Thymus (tissue), 11 donors: ENCODE results near the gene PDCD2L. TPM values are rescaled to one million over a fixed set of nuclear protein-coding genes. Genes with fewer than 3 reads are reported as not detected.
"Not testable (repeated sequence)": the region's sequence is repeated elsewhere in the genome, so short reads cannot be mapped to it uniquely, and the experiment has no call there.

ENCODE experiments used
- DNase-seq, 9 donors: peaks; one replicate each; pipeline ENCODE4 v3.0.0-alpha.2; 2013; ENCODE audit warnings: low spot score in 9 of 9, low read depth in 6 of 9, missing footprints in 1 of 9
- H3K27ac ChIP-seq, 2 donors: one replicate each; pipeline ENCODE4 v1.5.1; 2013; ENCODE audit warnings: control low read depth in 1 of 2, low read depth in 1 of 2, low read length in 1 of 2, mild to moderate bottlenecking in 1 of 2, moderate library complexity in 1 of 2
- H3K27me3 ChIP-seq, 2 donors: one replicate each; pipeline ENCODE4 v1.5.1; 2013; ENCODE audit warnings: low read length in 1 of 2; ENCODE audit not compliant: control insufficient read depth in 2 of 2, insufficient read depth in 1 of 2
- H3K36me3 ChIP-seq, 2 donors: one replicate each; pipeline ENCODE4 v1.5.1; 2013; ENCODE audit warnings: low read length in 1 of 2, mild to moderate bottlenecking in 1 of 2, moderate library complexity in 1 of 2; ENCODE audit not compliant: control insufficient read depth in 2 of 2, insufficient read depth in 2 of 2
- H3K4me1 ChIP-seq, 2 donors: one replicate each; pipeline ENCODE4 v1.5.1; 2013; ENCODE audit warnings: low read length in 2 of 2; ENCODE audit not compliant: control insufficient read depth in 2 of 2, insufficient read depth in 2 of 2
- H3K4me3 ChIP-seq, 2 donors: one replicate each; pipeline ENCODE4 v1.5.1; 2013; ENCODE audit warnings: low read length in 2 of 2, control low read depth in 1 of 2, mild to moderate bottlenecking in 1 of 2
- H3K9me3 ChIP-seq, 2 donors: one replicate each; pipeline ENCODE4 v1.5.1; 2013; ENCODE audit warnings: low read length in 1 of 2, mild to moderate bottlenecking in 1 of 2; ENCODE audit not compliant: control insufficient read depth in 2 of 2, insufficient read depth in 1 of 2
- WGBS: extraction: QIAGEN DNeasy Blood & Tissue Kit; methylation state at CpG from one replicate; pipeline ENCODE4 v1.1.7; 2013; 5-methylcytosine and 5-hydroxymethylcytosine counted together
- polyA plus RNA-seq: library from polyadenylated mRNA; stranded (reverse); fragments of 200-250 nt; gene quantifications from one replicate; pipeline ENCODE4 v1.2.3, GENCODE V29; 2013
- total RNA-seq: library from RNA; stranded (reverse); fragments of 120-200 nt; gene quantifications from one replicate; pipeline ENCODE4 v1.2.4, GENCODE V29; 2013
- donor health status: healthy.

PDCD2L gene
- total and polyA plus RNA-seq, 2 donors: 10.5 to 14.1 TPM

GRCh38 chr19:34383599-34383998 lies 20.6 kb upstream of the PDCD2L start:
- Histone ChIP-seq H3K9me3 (no peaks in the 10 kb centered on the region), H3K27ac (no peak overlapping the region), H3K27me3 (no peaks in the 10 kb centered on the region), H3K36me3 (peaks cover 59 to 75% of the 10 kb centered on the region in 2 donors), H3K4me1 (no peaks in the 10 kb centered on the region), H3K4me3 (no peak overlapping the region)
- DNase-seq: no peak
- WGBS: 98% methylated on average over 5 of the region's 5 CpGs

GRCh38 chr19:34386645-34387445 lies 17.4 kb upstream of the PDCD2L start:
- Histone ChIP-seq H3K27me3 (no peaks in the 10 kb centered on the region), H3K36me3 (peaks cover 47 to 73% of the 10 kb centered on the region in 2 donors), H3K4me1 (no peaks in the 10 kb centered on the region), H3K4me3 (no peak overlapping the region), H3K9me3 (no peaks in the 10 kb centered on the region), H3K27ac (no peak overlapping the region)
- WGBS: 98% methylated on average over 9 of the region's 9 CpGs
- DNase-seq: no peak

- DNase-seq: no peak
- WGBS: 98% methylated on average over 1 of the region's 1 CpG
- Histone ChIP-seq H3K27me3 (no peaks in the 10 kb centered on the region), H3K36me3 (peaks cover 46 to 77% of the 10 kb centered on the region in 2 donors), H3K9me3 (no peaks in the 10 kb centered on the region), H3K27ac (no peak overlapping the region), H3K4me3 (no peak overlapping the region), H3K4me1 (no peaks in the 10 kb centered on the region)
Observed at GRCh38 chr19:34387446-34387810, 16.8 kb upstream of the PDCD2L start.

GRCh38 chr19:34388745-34389144 lies 15.5 kb upstream of the PDCD2L start:
- H3K4me3 ChIP-seq, H3K27me3 ChIP-seq, DNase-seq, H3K4me1 ChIP-seq, H3K27ac ChIP-seq, H3K9me3 ChIP-seq: not testable (repeated sequence)
- 99% methylated on average over 2 of the region's 2 CpGs for WGBS
- peaks cover 44 to 76% of the 10 kb centered on the region in 2 donors for H3K36me3 ChIP-seq

- H3K27ac ChIP-seq: no peak overlapping the region
- H3K4me3 ChIP-seq: no peak overlapping the region
Observed at GRCh38 chr19:34391813-34392212, 12.4 kb upstream of the PDCD2L start.

GRCh38 chr19:34393031-34393430 lies 11.2 kb upstream of the PDCD2L start:
- no peaks in the 10 kb centered on the region for H3K27me3 ChIP-seq
- 96% methylated on average over 11 of the region's 11 CpGs for WGBS
- H3K27ac ChIP-seq: no peak overlapping the region
- no peaks in the 10 kb centered on the region for H3K4me1 ChIP-seq
- no peak overlapping the region for H3K4me3 ChIP-seq
- H3K9me3 ChIP-seq: no peaks in the 10 kb centered on the region
- DNase-seq: no peak
- H3K36me3 ChIP-seq: peaks cover 49 to 85% of the 10 kb centered on the region in 2 donors

More at GRCh38 chr19:34391813-34392212, 12.4 kb upstream of the PDCD2L start:
- Histone ChIP-seq H3K9me3 (no peaks in the 10 kb centered on the region), H3K4me1 (no peaks in the 10 kb centered on the region), H3K27me3 (no peaks in the 10 kb centered on the region), H3K36me3 (peaks cover 53 to 88% of the 10 kb centered on the region in 2 donors)
- DNase-seq: peak in 2 of 9 donors; percentile 9 to 20

- WGBS: 96% methylated on average over 14 of the region's 14 CpGs
- Histone ChIP-seq H3K36me3 (peaks cover 46 to 86% of the 10 kb centered on the region in 2 donors), H3K27ac (no peak overlapping the region), H3K27me3 (no peaks in the 10 kb centered on the region), H3K9me3 (no peaks in the 10 kb centered on the region), H3K4me1 (no peaks in the 10 kb centered on the region), H3K4me3 (no peak overlapping the region)
- DNase-seq: no peak
Observed at GRCh38 chr19:34393629-34394028, 10.6 kb upstream of the PDCD2L start.

GRCh38 chr19:34397853-34398252 lies 6.3 kb upstream of the PDCD2L start:
- DNase-seq: no peak
- no peaks in the 10 kb centered on the region for H3K27me3 ChIP-seq
- peaks cover 42 to 68% of the 10 kb centered on the region in 2 donors for H3K36me3 ChIP-seq
- H3K4me3 ChIP-seq: no peak overlapping the region
- WGBS: 97% methylated on average over 1 of the region's 1 CpG
- H3K9me3 ChIP-seq: no peaks in the 10 kb centered on the region
- no peak overlapping the region for H3K27ac ChIP-seq
- no peaks in the 10 kb centered on the region for H3K4me1 ChIP-seq

GRCh38 chr19:34399886-34400285 lies 4.3 kb upstream of the PDCD2L start:
- H3K27me3 ChIP-seq: no peaks in the 10 kb centered on the region
- 98% methylated on average over 9 of the region's 9 CpGs for WGBS
- peaks cover 28 to 50% of the 10 kb centered on the region in 2 donors for H3K36me3 ChIP-seq

More at GRCh38 chr19:34399886-34400285, 4.3 kb upstream of the PDCD2L start:
- Histone ChIP-seq H3K4me3 (no peak overlapping the region), H3K9me3 (no peaks in the 10 kb centered on the region), H3K27ac (no peak overlapping the region), H3K4me1 (peaks cover 0 to 6% of the 10 kb centered on the region in 2 donors)
- no peak for DNase-seq
